ENCODE measurements around the gene FIZ1.

FIZ1 gene

GRCh38 chr19:55549500-55550320 is 49.6 kb downstream of the FIZ1 start (continued):
- TF ChIP-seq ZBTB49 (tag by site-specific recombination; IDR thresholded peaks at IDR 0.05; ENCODE audit: low read depth), result no peak
- TF ChIP-seq ZNF76 (tag by site-specific recombination; IDR thresholded peaks at IDR 0.05; ENCODE audit: borderline replicate concordance, low read depth), result no peak
- TF ChIP-seq ZNF621 (tag by site-specific recombination; IDR thresholded peaks at IDR 0.05), result no peak
- TF ChIP-seq ZNF785 (tag by site-specific recombination; IDR thresholded peaks at IDR 0.05), result no peak
- no peak for TF ChIP-seq ZNF529 (tag by site-specific recombination; IDR thresholded peaks at IDR 0.05; ENCODE audit: insufficient replicate concordance)
- TF ChIP-seq ZNF23 (tag by site-specific recombination; IDR thresholded peaks at IDR 0.05; ENCODE audit: borderline replicate concordance), result no peak
- TF ChIP-seq ZXDB (tag by site-specific recombination; IDR thresholded peaks at IDR 0.05), result no peak
- TF ChIP-seq HIC1 (tag by site-specific recombination; IDR thresholded peaks at IDR 0.05), result 0 out of 2 replicates have a peak, but pooled peaks have one; percentile 22
- TF ChIP-seq TRIM28 (IDR thresholded peaks at IDR 0.05; ENCODE audit: borderline replicate concordance, low read length), result 0 out of 2 replicates have a peak, but pooled peaks have one; percentile 23
- TF ChIP-seq, protein P1, sequence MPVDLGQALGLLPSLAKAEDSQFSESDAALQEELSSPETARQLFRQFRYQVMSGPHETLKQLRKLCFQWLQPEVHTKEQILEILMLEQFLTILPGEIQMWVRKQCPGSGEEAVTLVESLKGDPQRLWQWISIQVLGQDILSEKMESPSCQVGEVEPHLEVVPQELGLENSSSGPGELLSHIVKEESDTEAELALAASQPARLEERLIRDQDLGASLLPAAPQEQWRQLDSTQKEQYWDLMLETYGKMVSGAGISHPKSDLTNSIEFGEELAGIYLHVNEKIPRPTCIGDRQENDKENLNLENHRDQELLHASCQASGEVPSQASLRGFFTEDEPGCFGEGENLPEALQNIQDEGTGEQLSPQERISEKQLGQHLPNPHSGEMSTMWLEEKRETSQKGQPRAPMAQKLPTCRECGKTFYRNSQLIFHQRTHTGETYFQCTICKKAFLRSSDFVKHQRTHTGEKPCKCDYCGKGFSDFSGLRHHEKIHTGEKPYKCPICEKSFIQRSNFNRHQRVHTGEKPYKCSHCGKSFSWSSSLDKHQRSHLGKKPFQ (tag by site-specific recombination; IDR thresholded peaks at IDR 0.05), result no peak
- no peak for TF ChIP-seq ZNF280D (tag by site-specific recombination; IDR thresholded peaks at IDR 0.05)
- TF ChIP-seq ZNF830 (tag by site-specific recombination; IDR thresholded peaks at IDR 0.05; ENCODE audit: low read depth), result no peak
- TF ChIP-seq ZNF366 (tag by site-specific recombination; conservative IDR thresholded peaks at IDR 0.05), result no peak
- TF ChIP-seq PRDM4 (tag by site-specific recombination; IDR thresholded peaks at IDR 0.05), result no peak
- TF ChIP-seq BCL11A (tag by site-specific recombination; IDR thresholded peaks at IDR 0.05; ENCODE audit: low read depth), result no peak
- TF ChIP-seq ZIC2 (tag by site-specific recombination; IDR thresholded peaks at IDR 0.05), result peak; percentile 40; the same call in 1 of the 2 replicates
- no peak for TF ChIP-seq ZNF639 (tag by site-specific recombination; IDR thresholded peaks at IDR 0.05)
- TF ChIP-seq, protein P2, sequence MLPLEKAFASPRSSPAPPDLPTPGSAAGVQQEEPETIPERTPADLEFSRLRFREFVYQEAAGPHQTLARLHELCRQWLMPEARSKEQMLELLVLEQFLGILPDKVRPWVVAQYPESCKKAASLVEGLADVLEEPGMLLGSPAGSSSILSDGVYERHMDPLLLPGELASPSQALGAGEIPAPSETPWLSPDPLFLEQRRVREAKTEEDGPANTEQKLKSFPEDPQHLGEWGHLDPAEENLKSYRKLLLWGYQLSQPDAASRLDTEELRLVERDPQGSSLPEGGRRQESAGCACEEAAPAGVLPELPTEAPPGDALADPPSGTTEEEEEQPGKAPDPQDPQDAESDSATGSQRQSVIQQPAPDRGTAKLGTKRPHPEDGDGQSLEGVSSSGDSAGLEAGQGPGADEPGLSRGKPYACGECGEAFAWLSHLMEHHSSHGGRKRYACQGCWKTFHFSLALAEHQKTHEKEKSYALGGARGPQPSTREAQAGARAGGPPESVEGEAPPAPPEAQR (tag by site-specific recombination; IDR thresholded peaks at IDR 0.05), result no peak
- TF ChIP-seq ZNF747 (tag by site-specific recombination; IDR thresholded peaks at IDR 0.05), result no peak
- TF ChIP-seq ZBTB17 (tag by site-specific recombination; IDR thresholded peaks at IDR 0.05), result peak; percentile 42; the same call in 1 of the 2 replicates
- no peak for TF ChIP-seq RBAK (tag by site-specific recombination; IDR thresholded peaks at IDR 0.05)
- TF ChIP-seq ZNF664 (tag by site-specific recombination; IDR thresholded peaks at IDR 0.05), result peak; percentile 13; the same call in 1 of the 2 replicates
- no peak for TF ChIP-seq ZNF416 (tag by site-specific recombination; IDR thresholded peaks at IDR 0.05)
- peak; percentile 92 for TF ChIP-seq KLF1 (tag by site-specific recombination; IDR thresholded peaks at IDR 0.05)

Data from HEK293 (cell line).